GM18861 (cell line): Measurements from ENCODE around the gene FHDC1.

Experiments
- ATAC-seq: cut with Tn5 transposase; IDR thresholded peaks from one replicate; pipeline ENCODE4 v1.9.1; 2021; ENCODE audit not compliant: unreplicated experiment

Gene FHDC1

DNA sequence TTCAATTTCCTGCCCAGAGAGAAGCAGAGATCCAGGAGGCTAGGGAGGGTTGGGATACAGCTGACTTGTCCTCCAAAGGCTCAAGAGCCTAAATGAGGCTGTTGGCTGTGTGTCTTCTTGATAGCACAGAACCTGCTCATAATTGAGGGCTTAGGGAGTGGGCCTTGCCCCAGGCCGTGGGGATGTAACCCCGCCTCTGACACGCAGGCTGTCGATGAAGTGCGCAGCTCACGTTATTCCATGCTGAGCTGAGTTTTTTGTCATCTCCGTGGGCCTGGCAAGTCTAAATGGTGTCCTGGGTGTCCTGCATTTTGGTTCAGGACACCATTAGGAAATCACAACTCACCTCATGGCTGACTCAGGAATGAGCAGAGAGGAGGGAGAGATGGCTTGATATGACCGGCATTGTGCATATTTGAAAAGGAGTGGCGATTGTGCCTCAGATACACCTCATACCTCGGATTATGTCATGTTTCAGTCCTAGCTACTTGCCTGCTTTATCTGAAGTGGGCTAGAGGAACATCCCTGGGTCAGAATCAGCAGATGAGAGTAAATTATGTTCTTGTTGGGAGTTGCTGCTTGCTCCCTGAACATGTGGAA, 43.7 kb downstream of the FHDC1 start:
- no peak for ATAC-seq

DNA sequence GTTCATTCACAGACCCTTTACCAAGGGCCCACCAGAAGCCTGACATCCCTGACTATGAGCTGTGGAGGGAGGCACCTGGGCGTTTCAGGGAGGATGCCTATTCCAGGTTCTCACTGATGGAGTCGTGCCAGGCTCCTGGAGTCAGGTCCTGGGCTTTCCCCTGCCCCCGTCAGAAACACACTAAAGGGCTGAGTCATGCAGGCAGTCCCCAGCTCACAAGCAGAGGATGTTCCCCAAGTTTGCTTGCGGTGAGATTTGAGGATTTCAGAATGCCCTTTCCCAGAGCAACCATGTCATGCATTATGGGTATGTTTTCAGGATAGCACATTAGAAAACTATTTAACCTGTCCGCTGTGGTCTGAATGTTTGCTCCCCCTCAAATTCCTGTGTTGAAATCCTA, 45.2 kb downstream of the FHDC1 start:
- no peak for ATAC-seq

- ATAC-seq = no peak
These were observed 45.7 kb downstream of the FHDC1 start for GRCh38 chr4:152981842-152982241.

DNA sequence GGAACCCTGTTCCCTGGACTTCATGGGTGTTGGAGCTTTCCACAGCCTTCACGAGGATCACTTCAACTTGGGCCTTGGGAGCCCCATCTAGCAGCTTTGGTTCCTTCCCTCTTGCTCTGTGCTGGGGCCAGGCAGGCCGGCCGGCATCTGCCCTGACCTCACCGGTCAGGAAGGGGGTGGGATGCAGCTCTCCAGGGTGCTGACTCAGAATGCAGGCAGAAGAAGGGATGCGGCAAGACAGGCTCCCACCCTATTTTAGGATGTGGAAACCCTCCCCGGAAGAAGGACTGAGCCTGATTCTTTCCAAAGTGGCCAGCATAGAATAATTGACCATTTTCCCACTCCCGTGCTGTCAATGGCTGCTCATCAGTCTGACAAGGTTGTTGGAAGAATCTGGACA, 47.1 kb downstream of the FHDC1 start:
- ATAC-seq = no peak

DNA sequence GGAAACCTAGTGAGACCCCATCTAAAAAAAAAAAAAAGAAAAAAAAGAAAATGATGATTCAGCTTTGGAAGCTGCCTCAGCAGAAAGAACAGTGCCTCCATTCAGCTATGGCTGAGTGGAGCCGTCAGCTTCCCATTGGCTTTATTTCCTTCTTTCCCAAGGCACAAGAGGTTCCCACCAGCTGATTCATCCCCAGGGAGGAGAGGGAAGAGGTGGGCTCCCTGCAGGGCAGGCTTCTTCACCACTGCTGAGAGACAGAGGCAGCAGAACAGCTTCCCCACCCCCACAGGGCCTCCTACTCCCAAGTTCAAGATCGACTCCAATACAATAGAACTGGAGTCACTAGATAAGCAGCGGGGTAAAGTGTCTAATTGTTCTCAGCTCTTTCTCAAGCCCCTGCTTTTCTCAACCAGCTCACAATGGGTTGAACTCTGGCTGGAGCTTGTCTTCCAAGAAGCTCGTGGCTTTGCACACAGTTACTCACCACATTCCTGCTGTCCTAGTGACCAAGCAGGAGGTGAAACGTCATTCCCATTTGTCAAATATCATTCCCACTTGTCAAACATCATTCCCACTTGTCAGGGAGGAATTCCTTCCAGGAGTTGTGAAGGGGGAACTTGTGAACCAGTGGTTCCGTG, 47.8 kb downstream of the FHDC1 start:
- ATAC-seq = no peak

- no peak for ATAC-seq
These were observed 52.8 kb downstream of the FHDC1 start for GRCh38 chr4:152988721-152989553.

DNA sequence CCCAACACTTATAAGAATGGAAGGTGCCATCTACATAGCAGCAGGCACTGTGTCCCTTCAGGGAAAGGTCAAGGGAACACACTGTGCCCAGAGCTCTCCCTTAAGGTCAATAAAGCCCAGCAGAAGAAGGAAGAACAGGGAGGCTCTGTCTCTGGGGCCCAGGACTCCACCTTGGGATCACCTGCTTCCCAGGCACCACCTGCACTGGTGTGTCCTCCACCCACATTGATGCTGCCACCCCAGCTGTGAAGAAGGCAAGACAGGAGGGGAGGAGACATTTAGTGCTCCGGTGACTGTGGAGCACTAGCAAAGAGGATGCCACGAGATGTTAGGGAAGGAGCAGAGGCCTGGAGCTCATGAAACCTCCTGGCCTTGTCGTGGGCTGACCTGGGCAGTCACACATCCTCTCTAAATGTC, 53.4 kb downstream of the FHDC1 start:
- no peak for ATAC-seq

- no peak for ATAC-seq
These were observed 54.5 kb downstream of the FHDC1 start for GRCh38 chr4:152990471-152991131.

DNA sequence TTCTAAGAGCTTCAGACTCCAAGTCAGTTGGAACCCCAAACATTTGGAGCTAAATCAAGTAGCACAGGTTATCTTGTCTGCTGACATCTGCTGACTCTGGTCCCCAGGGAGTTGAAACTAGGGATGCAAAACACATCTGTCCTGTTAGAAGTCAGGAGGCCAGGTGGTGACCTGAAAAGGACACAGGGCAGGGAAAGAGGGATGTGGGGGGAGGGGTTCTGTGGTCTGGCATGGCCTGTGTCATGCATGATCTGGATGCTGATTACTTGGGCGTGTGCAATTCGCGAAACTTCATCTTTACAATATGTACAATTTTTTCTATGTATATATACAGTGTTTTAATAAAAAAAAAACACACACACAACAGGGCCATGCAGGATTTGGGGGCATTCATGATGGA, 55.3 kb downstream of the FHDC1 start:
- no peak for ATAC-seq

- ATAC-seq = no peak
These were observed 55.9 kb downstream of the FHDC1 start for GRCh38 chr4:152992027-152992426.

GRCh38 chr4:152992466-152992865, 56.3 kb downstream of the FHDC1 start:
- ATAC-seq = no peak

DNA sequence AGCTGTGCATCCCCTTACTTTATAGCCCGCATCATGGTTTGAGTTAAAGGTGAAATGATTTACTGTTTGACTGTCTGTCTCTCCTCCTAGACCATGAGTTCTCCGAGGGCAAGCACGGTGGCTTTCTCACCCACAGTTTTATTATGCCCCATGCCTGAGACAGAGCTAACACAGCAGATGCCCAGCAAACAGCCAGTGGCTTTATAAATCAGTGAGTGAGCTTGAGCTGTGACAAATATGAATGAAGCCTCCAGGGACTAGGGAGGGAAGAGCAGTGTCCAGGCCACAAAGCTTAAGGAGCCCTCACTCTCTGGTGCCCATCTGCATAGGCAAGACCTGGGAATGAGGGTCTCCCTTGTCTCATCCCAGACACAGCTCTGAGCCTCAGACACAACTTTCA, 57.9 kb downstream of the FHDC1 start:
- no peak for ATAC-seq

DNA sequence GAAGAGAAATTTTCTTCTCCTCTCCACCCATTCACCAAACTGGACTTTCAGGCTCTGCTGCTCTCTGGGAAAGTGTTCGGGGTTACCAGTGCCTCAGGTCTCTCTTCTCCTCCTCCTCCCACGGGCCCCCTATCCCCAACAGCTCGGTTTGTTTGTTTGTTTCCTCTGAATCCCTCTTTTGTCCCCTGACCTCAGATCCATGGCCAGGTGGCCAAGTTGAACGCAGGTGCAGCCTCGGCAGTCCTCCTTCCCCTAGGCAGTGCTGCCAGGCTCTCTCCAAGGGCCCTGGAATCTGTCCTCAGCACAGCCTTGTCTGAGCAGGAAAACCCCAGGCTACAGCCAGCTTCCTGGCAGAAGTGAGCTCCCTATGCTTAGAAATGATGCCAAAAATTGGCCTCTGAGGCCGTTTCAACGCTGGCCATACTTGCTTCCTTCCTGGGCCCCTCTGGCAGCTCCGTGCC, 60.0 kb downstream of the FHDC1 start:
- ATAC-seq = no peak

- ATAC-seq = no peak
These were observed 60.5 kb downstream of the FHDC1 start for GRCh38 chr4:152996672-152997071.

DNA sequence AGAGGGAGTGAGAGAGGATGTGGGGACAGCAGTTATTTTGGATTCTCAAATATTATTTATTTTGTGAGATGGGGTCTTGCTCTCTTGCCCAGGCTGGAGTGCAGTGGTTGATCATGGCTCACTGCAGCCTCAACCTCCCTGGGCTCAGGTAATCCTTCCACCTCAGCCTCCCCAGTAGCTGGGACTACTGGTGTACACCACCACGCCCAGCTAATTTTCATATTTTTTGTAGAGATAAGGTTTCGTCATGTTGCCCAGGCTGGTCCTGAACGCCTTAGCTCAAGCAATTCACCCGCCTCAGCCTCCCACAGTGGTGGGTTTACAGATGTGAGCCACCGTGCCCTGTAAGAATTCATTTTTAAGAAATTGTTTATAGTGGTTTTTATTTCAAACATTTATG, 61.2 kb downstream of the FHDC1 start:
- ATAC-seq = no peak

- ATAC-seq = no peak
These were observed 61.8 kb downstream of the FHDC1 start for GRCh38 chr4:152997771-152998487.

GRCh38 chr4:152998861-152999260, 62.7 kb downstream of the FHDC1 start:
- no peak for ATAC-seq

DNA sequence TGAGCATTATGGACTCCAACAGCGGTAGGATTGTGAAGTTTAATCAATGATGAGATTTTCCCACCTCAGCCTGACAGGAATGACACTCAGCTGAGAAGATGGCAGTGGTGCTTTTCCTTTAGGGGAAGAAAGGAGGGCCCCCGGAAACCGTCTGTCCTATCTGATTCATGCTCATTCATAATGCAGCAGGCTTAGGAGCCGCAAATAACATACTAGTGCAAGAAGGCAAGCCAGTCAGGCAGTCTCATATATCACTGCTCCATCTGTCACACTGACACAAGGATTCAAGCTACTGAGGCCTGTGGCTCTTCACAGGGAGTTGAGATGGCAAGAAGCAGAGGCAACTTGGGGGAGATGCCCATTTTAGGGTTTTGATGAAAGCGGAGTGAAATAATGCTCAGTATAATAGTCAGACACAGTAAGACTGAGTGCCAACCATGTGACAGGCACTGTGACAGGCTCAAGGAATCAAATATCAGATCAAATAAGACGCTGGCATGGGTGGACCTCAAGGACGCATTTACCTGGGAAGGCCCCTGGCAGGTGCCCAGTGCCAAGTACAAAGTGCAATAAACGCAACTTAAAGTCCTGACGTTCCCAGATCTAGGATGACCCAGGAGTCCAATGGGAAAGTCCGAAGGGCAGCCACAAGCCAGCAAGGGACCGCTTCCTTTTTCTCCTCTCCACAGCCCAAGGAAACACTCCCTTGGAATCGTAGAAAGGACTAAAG, 63.4 kb downstream of the FHDC1 start:
- no peak for ATAC-seq

GRCh38 chr4:153000076-153000420, 63.9 kb downstream of the FHDC1 start:
- ATAC-seq = no peak

DNA sequence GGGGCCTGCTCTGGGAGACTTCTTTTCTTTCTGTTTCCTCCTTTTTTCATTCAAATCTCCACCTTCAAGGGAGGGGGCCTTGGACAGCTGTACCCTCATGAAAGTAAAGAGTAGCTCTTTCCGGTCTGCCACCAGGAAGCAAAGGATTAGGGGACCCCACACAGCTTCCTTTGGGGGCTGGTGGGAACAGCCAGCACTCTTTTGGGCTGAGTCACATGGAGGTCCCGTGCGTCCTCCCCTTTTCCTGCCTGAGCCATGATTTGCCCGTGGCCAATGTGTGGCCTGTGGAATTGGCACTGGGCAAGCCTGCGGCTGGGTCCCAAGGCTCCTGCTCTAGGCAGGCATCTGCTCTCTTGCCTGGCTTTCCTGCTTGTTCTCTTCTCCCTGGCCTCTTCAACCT, 65.5 kb downstream of the FHDC1 start:
- no peak for ATAC-seq
